IPS-18c (cell line): ENCODE results near the gene COPA.

Source experiments
- H3K4me3 ChIP-seq: 2 replicates; pipeline ENCODE4 v1.7.0; 2013; ENCODE audit warnings: low read depth, mild to moderate bottlenecking, low read length, moderate library complexity; ENCODE audit not compliant: insufficient read depth
- H3K9me3 ChIP-seq: one replicate; pipeline ENCODE4 v1.6.1; 2013; ENCODE audit warnings: mild to moderate bottlenecking, low read length, moderate library complexity; ENCODE audit not compliant: control insufficient read depth, insufficient read depth

The COPA gene

GRCh38 chr1:160260406-160261382 lies 82.4 kb downstream of the COPA start:
- Histone ChIP-seq H3K4me3 (peak overlapping the region; percentile 98), H3K9me3 (peaks cover 2% of the 10 kb centered on the region)

GRCh38 chr1:160258177-160258798 lies 84.8 kb downstream of the COPA start:
- Histone ChIP-seq H3K4me3 (no peak overlapping the region), H3K9me3 (peaks cover 2% of the 10 kb centered on the region)

GRCh38 chr1:160257411-160258015 lies 85.5 kb downstream of the COPA start:
- no peak overlapping the region for H3K4me3 ChIP-seq

GRCh38 chr1:160256396-160257046 lies 86.5 kb downstream of the COPA start:
- Histone ChIP-seq H3K9me3 (no peaks in the 10 kb centered on the region), H3K4me3 (no peak overlapping the region)

More at GRCh38 chr1:160257411-160258015, 85.5 kb downstream of the COPA start:
- peaks cover 2% of the 10 kb centered on the region for H3K9me3 ChIP-seq

GRCh38 chr1:160255781-160256300 lies 87.2 kb downstream of the COPA start:
- H3K4me3 ChIP-seq: no peak overlapping the region
- H3K9me3 ChIP-seq: no peaks in the 10 kb centered on the region

GRCh38 chr1:160251687-160252526 lies 91.1 kb downstream of the COPA start:
- H3K4me3 ChIP-seq: no peak overlapping the region
- no peaks in the 10 kb centered on the region for H3K9me3 ChIP-seq

- Histone ChIP-seq H3K9me3 (no peaks in the 10 kb centered on the region), H3K4me3 (no peak overlapping the region)
Measured at GRCh38 chr1:160251011-160251410, 92.0 kb downstream of the COPA start.

- Histone ChIP-seq H3K9me3 (no peaks in the 10 kb centered on the region), H3K4me3 (no peak overlapping the region)
Measured at GRCh38 chr1:160247053-160247452, 96.0 kb downstream of the COPA start.

- no peak overlapping the region for H3K4me3 ChIP-seq
- no peaks in the 10 kb centered on the region for H3K9me3 ChIP-seq
Measured at GRCh38 chr1:160245434-160245833, 97.6 kb downstream of the COPA start.

GRCh38 chr1:160244209-160244608 lies 98.8 kb downstream of the COPA start:
- no peaks in the 10 kb centered on the region for H3K9me3 ChIP-seq

GRCh38 chr1:160243767-160244166 lies 99.3 kb downstream of the COPA start:
- no peaks in the 10 kb centered on the region for H3K9me3 ChIP-seq
- H3K4me3 ChIP-seq: no peak overlapping the region

More at GRCh38 chr1:160244209-160244608, 98.8 kb downstream of the COPA start:
- no peak overlapping the region for H3K4me3 ChIP-seq

GRCh38 chr1:160239582-160240299 lies 103.3 kb downstream of the COPA start:
- no peak overlapping the region for H3K4me3 ChIP-seq
- H3K9me3 ChIP-seq: no peaks in the 10 kb centered on the region
